Esophagus squamous epithelium (tissue), 5 donors: Measurements from ENCODE around the gene ADAR. TPM values are rescaled to one million over a fixed set of nuclear protein-coding genes. Genes with fewer than 3 reads are reported as not detected.

Experiments
- DNase-seq: peaks from one replicate; lab custom pipeline; 2025; lab: John Stamatoyannopoulos, UW
- H3K27ac ChIP-seq, 4 donors: fragments of 200-600 bp; sonication (generic); one replicate each; pipeline ENCODE4 v1.5.1; 2016 to 2019; ENCODE audit warnings: mild to moderate bottlenecking in 1 of 4
- H3K27me3 ChIP-seq, 4 donors: fragments of 200-600 bp; sonication (generic); 1 replicate in 3 of 4; 2 replicates in 1 of 4; pipeline versions ENCODE4 v1.5.1 to v1.6.0; 2017 to 2021; ENCODE audit warnings: antibody characterized with exemption in 1 of 4
- H3K36me3 ChIP-seq, 3 donors: fragments of 200-600 bp; sonication (generic); one replicate each; pipeline ENCODE4 v1.5.1; 2016 to 2019
- H3K4me1 ChIP-seq, 3 donors: fragments of 200-600 bp; sonication (generic); one replicate each; pipeline ENCODE4 v1.5.1; 2017 to 2019
- H3K4me3 ChIP-seq, 4 donors: fragments of 200-600 bp; sonication (generic); 1 replicate in 3 of 4; 2 replicates in 1 of 4; pipeline ENCODE4 v1.5.1; 2016 to 2019; ENCODE audit warnings: mild to moderate bottlenecking in 2 of 4, moderate library complexity in 1 of 4
- H3K9me3 ChIP-seq, 3 donors: fragments of 200-600 bp; sonication (generic); one replicate each; pipeline ENCODE4 v1.5.1; 2016 to 2019
- POLR2A ChIP-seq, 4 donors: fragments of 450-650 bp; IDR thresholded peaks; one replicate each; pipeline ENCODE4 v1.6.1; 2017; ENCODE audit warnings: antibody characterized with exemption in 4 of 4, mild to moderate bottlenecking in 4 of 4, moderate library complexity in 3 of 4
- WGBS, 2 donors: methylation state at CpG; one replicate each; pipeline ENCODE4 v1.1.5; 2018; 5-methylcytosine and 5-hydroxymethylcytosine counted together
- intact Hi-C: fragments of 100-400 bp; cut with DNase I; formaldehyde crosslinking; loops from one replicate; pipeline ENCODE4 v1.15.0; 2022
- total RNA-seq, 4 donors: library from RNA; depleted of rRNA; stranded (reverse); fragments of >200 nt; gene quantifications; one replicate each; pipeline ENCODE4 v1.1.0, GENCODE V29; 2016
- TF ChIP-seq, protein P1 (sequence below), 6 experiments: fragments of 450-650 bp in 4 of 6; fragments of 200-600 bp in 2 of 6; sonication (generic) in 2 of 6; IDR thresholded peaks; one replicate each; pipeline ENCODE4 v1.5.1; 2016 to 2019; ENCODE audit warnings: antibody characterized with exemption in 6 of 6, mild to moderate bottlenecking in 4 of 6, moderate library complexity in 4 of 6
- donor health status: DM: yes; HTN: yes; CAD: no.

ADAR gene
- total RNA-seq, 4 donors from 2014 or later, result 45.2 to 68.5 (median 59.2) TPM

DNA sequence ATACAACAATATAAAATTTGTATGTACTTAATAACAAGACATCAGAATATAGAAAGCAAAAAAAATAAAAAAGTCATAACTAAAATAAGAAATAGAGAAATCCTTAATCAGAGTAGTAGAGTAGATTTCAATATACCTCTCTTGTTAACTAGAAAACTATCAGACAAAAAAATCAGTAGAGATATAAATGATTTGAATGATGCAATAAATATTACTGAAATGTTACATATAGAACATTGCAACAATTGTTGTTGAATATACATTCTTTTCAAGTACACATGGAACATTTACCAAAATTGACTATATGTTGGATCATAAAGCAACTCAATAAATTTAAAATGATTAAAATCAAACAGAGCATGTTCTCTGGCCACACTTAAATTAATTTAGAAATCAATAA, 31.9 kb upstream of the ADAR start:
- H3K4me1 ChIP-seq, result no peaks in the 10 kb centered on the region
- peaks cover 0 to 5% (median 0%) of the 10 kb centered on the region in 3 donors for H3K9me3 ChIP-seq

DNA sequence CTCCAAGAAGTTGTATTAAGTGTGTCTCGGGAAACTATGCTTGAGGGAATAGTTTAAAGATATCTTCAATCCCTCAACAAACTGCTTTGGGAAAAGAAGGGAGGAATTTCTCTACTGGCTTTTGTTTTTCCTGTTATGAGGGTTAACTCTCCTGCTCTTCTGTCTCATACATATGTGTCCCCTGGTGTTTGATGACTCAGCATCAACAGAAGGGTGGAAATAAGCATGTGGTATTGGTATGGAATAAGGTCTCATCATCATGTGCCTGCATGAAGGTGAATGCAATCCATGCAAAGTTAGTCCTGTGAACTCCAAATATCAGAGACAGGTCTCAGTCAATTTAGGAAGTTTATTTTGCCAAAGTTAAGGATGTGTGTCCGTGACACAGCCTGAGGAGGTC, 27.2 kb upstream of the ADAR start:
- H3K27ac ChIP-seq, result no peak overlapping the region

More for the DNA sequence above, 31.9 kb upstream of the ADAR start:
- H3K36me3 ChIP-seq, result no peaks in the 10 kb centered on the region
- H3K27me3 ChIP-seq, result peaks cover 0 to 30% (median 0%) of the 10 kb centered on the region in 4 donors
- no peak for TF ChIP-seq POLR2A (IDR thresholded peaks at IDR 0.05)
- TF ChIP-seq, protein P1, sequence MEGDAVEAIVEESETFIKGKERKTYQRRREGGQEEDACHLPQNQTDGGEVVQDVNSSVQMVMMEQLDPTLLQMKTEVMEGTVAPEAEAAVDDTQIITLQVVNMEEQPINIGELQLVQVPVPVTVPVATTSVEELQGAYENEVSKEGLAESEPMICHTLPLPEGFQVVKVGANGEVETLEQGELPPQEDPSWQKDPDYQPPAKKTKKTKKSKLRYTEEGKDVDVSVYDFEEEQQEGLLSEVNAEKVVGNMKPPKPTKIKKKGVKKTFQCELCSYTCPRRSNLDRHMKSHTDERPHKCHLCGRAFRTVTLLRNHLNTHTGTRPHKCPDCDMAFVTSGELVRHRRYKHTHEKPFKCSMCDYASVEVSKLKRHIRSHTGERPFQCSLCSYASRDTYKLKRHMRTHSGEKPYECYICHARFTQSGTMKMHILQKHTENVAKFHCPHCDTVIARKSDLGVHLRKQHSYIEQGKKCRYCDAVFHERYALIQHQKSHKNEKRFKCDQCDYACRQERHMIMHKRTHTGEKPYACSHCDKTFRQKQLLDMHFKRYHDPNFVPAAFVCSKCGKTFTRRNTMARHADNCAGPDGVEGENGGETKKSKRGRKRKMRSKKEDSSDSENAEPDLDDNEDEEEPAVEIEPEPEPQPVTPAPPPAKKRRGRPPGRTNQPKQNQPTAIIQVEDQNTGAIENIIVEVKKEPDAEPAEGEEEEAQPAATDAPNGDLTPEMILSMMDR (IDR thresholded peaks at IDR 0.05), result no peak
- DNase-seq, result no peak
- no peak overlapping the region for H3K27ac ChIP-seq
- H3K4me3 ChIP-seq, result no peak overlapping the region
- intact Hi-C loops, result no loop called here

DNA sequence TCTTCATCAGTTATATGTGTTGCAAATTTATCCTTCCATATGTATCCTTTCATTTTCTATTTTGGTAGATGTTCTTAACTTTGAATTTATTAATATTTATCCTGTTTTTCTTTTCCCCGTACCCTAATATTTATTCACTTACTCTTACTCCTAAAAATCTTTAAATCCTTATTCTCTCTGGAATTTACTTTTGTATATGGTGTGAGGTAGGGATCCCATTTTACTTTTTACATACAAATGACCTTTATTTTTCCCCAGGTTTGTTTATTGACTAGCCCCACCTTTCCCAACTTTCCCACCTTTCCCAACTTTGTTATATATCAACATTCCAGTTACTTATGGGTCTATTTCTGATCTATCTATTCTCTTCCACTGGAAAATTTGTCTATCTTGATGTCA, 21.7 kb upstream of the ADAR start:
- no peaks in the 10 kb centered on the region for H3K9me3 ChIP-seq
- peaks cover 0 to 9% (median 0%) of the 10 kb centered on the region in 3 donors for H3K36me3 ChIP-seq
- no peak overlapping the region for H3K27ac ChIP-seq
- no peak for DNase-seq
- peaks cover 11 to 31% (median 11%) of the 10 kb centered on the region in 3 donors for H3K4me1 ChIP-seq
- H3K4me3 ChIP-seq, result no peak overlapping the region
- intact Hi-C loops, result no loop called here
- TF ChIP-seq POLR2A (IDR thresholded peaks at IDR 0.05), result no peak
- TF ChIP-seq, protein P1 (IDR thresholded peaks at IDR 0.05), result no peak
- peaks cover 0 to 7% (median 0%) of the 10 kb centered on the region in 4 donors for H3K27me3 ChIP-seq
- WGBS, 2 donors, result no CpG with 5 or more reads among the region's 1 CpG

More for the DNA sequence above, 27.2 kb upstream of the ADAR start:
- Histone ChIP-seq H3K27me3 (peaks cover 0 to 37% (median 0%) of the 10 kb centered on the region in 4 donors), H3K9me3 (peaks cover 0 to 5% (median 0%) of the 10 kb centered on the region in 3 donors), H3K36me3 (no peaks in the 10 kb centered on the region), H3K4me3 (no peak overlapping the region), H3K4me1 (no peaks in the 10 kb centered on the region)
- intact Hi-C loops, result no loop called here
- TF ChIP-seq, protein P1 (IDR thresholded peaks at IDR 0.05), result no peak
- no peak for TF ChIP-seq POLR2A (IDR thresholded peaks at IDR 0.05)
- DNase-seq, result no peak
- 47 to 58% methylated on average over 2 of the region's 2 CpGs for WGBS, 2 donors

DNA sequence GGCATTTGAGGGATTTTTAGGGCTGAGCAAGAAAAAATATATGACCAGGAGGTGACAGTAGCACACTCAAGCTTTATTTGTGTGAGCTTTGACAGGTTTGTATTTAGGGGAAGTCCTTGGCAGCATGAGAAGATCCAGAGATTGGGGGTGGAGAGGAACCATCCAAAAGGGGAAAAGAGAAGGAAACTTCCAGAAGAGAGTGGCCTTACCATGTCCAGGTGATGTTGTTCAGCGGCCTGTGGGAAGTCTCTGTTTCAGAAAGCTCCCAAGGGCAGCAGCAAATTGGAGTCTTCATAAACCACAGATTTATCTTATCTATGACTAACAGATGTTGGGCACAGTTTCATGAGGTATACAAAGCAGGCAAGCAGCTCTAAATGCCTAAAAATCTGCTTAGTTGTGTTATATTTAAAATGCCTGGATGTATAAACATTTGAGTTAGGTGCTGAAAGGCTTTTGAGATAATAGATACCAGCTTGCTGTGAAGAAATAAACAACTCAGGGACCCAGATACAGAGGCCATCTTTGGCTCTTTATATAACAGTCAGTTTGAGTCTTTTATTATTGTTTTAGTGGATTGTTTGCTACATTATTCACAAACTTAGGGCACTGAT, 21.2 kb upstream of the ADAR start:
- H3K4me1 ChIP-seq, result peaks cover 11 to 33% (median 11%) of the 10 kb centered on the region in 3 donors
- H3K4me3 ChIP-seq, result no peak overlapping the region
- no peak for DNase-seq
- H3K27me3 ChIP-seq, result peaks cover 0 to 3% (median 0%) of the 10 kb centered on the region in 4 donors
- TF ChIP-seq POLR2A (IDR thresholded peaks at IDR 0.05), result no peak
- TF ChIP-seq, protein P1 (IDR thresholded peaks at IDR 0.05), result no peak
- 80 to 82% methylated on average over 1 of the region's 1 CpG for WGBS, 2 donors
- no peak overlapping the region for H3K27ac ChIP-seq
- intact Hi-C loops, result no loop called here
- peaks cover 0 to 15% (median 0%) of the 10 kb centered on the region in 3 donors for H3K36me3 ChIP-seq
- no peaks in the 10 kb centered on the region for H3K9me3 ChIP-seq

DNA sequence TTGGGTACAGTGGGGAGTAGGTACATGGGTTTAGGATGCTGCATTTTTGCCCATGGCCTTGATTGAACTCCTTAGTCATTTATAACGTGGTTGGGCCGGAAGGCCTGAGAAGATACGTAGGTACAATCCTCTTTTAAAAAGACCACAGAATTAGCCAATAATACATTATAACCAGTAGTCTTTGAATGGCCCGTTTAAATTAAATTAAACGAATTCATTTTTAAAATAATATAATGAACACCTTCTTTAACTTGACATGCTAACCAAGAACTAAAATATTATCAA, 20.1 kb upstream of the ADAR start:
- Histone ChIP-seq H3K4me1 (peaks cover 11 to 33% (median 11%) of the 10 kb centered on the region in 3 donors), H3K27me3 (no peaks in the 10 kb centered on the region), H3K4me3 (peak overlapping the region; percentile 81 to 98 (median 94)), H3K36me3 (peaks cover 0 to 16% (median 0%) of the 10 kb centered on the region in 3 donors), H3K9me3 (no peaks in the 10 kb centered on the region), H3K27ac (peak overlapping the region; percentile 85 to 97 (median 92))
- WGBS, 2 donors, result 2 to 20% methylated on average over 5 of the region's 5 CpGs
- no peak for TF ChIP-seq POLR2A (IDR thresholded peaks at IDR 0.05)
- TF ChIP-seq, protein P1 (IDR thresholded peaks at IDR 0.05), result no peak
- no peak for DNase-seq
- intact Hi-C loops, result no loop called here
